ENCODE data around the gene P2RY6. TPM values are rescaled to one million over a fixed set of nuclear protein-coding genes. Genes with fewer than 3 reads are reported as not detected.

The P2RY6 gene
- total and polyA plus RNA-seq, 10 of the 15 experiments (the other 5 are each of a cell fraction or from before 2014, with no cell fraction given), result 0.05 to 0.90 (median 0.22) TPM; not detected in 4

DNA sequence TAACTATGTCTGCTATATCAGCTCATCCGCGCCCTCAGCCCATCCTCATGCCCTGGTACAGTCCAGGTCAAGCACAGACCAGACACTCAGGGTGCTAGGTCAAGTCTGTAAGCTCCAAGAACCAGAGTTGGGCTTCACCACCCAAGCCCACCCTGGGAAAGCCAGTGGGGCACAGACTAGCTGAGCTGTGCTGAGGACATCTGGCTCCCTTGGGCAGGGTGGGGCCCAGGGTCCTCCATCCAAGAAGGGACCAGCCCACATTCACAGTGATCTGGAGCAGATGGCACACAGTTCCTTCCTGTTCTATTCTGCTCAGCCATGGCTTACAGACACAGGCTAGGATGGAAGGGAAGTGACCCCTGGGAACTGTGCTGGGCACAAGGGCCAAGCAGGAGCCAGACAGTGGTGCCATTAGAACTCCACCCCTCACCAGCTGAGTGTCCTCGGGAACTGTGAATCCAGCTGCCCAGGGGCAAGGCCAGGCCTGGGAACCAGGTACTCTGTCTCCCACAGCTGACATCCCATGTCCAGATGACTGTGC is 9.1 kb downstream of the P2RY6 start (continued):
- TF ChIP-seq, protein P1, sequence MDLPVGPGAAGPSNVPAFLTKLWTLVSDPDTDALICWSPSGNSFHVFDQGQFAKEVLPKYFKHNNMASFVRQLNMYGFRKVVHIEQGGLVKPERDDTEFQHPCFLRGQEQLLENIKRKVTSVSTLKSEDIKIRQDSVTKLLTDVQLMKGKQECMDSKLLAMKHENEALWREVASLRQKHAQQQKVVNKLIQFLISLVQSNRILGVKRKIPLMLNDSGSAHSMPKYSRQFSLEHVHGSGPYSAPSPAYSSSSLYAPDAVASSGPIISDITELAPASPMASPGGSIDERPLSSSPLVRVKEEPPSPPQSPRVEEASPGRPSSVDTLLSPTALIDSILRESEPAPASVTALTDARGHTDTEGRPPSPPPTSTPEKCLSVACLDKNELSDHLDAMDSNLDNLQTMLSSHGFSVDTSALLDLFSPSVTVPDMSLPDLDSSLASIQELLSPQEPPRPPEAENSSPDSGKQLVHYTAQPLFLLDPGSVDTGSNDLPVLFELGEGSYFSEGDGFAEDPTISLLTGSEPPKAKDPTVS (IDR thresholded peaks at IDR 0.05; ENCODE audit: low read depth, low read length), result no peak
- no peak for TF ChIP-seq PAX5 (IDR thresholded peaks at IDR 0.05; ENCODE audit: borderline replicate concordance, low read depth, low read length)
- no peak for TF ChIP-seq KAT2A (conservative IDR thresholded peaks at IDR 0.05; ENCODE audit: control insufficient read depth, low read depth, low read length)
- TF ChIP-seq SREBF1 (IDR thresholded peaks at IDR 0.05; ENCODE audit: low read length), result no peak
- TF ChIP-seq FOS (IDR thresholded peaks at IDR 0.05; ENCODE audit: borderline replicate concordance, extremely low read depth, insufficient read length), result no peak
- no peak for TF ChIP-seq ESRRA (IDR thresholded peaks at IDR 0.05; ENCODE audit: low read length)
- TF ChIP-seq, protein P2, sequence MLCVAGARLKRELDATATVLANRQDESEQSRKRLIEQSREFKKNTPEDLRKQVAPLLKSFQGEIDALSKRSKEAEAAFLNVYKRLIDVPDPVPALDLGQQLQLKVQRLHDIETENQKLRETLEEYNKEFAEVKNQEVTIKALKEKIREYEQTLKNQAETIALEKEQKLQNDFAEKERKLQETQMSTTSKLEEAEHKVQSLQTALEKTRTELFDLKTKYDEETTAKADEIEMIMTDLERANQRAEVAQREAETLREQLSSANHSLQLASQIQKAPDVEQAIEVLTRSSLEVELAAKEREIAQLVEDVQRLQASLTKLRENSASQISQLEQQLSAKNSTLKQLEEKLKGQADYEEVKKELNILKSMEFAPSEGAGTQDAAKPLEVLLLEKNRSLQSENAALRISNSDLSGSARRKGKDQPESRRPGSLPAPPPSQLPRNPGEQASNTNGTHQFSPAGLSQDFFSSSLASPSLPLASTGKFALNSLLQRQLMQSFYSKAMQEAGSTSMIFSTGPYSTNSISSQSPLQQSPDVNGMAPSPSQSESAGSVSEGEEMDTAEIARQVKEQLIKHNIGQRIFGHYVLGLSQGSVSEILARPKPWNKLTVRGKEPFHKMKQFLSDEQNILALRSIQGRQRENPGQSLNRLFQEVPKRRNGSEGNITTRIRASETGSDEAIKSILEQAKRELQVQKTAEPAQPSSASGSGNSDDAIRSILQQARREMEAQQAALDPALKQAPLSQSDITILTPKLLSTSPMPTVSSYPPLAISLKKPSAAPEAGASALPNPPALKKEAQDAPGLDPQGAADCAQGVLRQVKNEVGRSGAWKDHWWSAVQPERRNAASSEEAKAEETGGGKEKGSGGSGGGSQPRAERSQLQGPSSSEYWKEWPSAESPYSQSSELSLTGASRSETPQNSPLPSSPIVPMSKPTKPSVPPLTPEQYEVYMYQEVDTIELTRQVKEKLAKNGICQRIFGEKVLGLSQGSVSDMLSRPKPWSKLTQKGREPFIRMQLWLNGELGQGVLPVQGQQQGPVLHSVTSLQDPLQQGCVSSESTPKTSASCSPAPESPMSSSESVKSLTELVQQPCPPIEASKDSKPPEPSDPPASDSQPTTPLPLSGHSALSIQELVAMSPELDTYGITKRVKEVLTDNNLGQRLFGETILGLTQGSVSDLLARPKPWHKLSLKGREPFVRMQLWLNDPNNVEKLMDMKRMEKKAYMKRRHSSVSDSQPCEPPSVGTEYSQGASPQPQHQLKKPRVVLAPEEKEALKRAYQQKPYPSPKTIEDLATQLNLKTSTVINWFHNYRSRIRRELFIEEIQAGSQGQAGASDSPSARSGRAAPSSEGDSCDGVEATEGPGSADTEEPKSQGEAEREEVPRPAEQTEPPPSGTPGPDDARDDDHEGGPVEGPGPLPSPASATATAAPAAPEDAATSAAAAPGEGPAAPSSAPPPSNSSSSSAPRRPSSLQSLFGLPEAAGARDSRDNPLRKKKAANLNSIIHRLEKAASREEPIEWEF (IDR thresholded peaks at IDR 0.05; ENCODE audit: insufficient replicate concordance, low read depth, low read length), result no peak
- TF ChIP-seq YY1 (IDR thresholded peaks at IDR 0.05; ENCODE audit: low read depth, low read length), result no peak
- no peak for TF ChIP-seq TCF12 (IDR thresholded peaks at IDR 0.05; ENCODE audit: low read depth, low read length)
